HG03432 (cell line): ENCODE results near the gene FBXL14.

Source experiments
- ATAC-seq: cut with Tn5 transposase; IDR thresholded peaks from one replicate; pipeline ENCODE4 v1.9.1; 2021; ENCODE audit warnings: mild to moderate bottlenecking, moderate library complexity; ENCODE audit not compliant: unreplicated experiment

FBXL14 gene

DNA sequence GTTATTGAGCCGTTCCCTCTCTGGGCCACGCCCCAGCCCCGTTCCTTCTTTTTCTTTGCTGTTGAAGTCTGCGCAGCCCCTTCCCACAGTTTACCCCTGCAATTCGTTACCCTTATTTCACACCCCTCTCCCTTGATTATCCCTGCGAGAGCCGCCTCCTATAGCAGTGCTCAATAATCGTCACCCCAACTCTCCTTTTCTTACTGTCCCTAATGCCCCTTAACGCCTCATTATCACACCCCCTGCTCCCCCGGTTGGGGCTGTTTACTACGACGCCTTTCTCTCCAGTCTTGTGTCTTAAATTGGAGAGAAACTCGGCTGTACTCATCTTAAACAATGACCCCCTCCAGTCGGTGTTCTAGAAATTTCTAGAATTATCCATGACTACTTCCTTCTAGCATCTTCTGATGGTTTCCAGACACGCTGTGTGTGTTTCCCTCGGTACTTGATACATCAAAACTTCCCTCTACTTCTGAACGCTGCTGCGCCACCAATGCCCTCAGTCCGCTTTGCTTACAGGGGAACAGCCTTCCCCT, 713 bp upstream of the FBXL14 start:
- no peak for ATAC-seq

- peak; percentile 57 for ATAC-seq
Observed at GRCh38 chr12:1594006-1594260, 448 bp downstream of the FBXL14 start.

GRCh38 chr12:1593174-1594005, 991 bp downstream of the FBXL14 start:
- peak; percentile 25 for ATAC-seq

- peak; percentile 23 for ATAC-seq
Observed at GRCh38 chr12:1592444-1593173, 1.8 kb downstream of the FBXL14 start.

DNA sequence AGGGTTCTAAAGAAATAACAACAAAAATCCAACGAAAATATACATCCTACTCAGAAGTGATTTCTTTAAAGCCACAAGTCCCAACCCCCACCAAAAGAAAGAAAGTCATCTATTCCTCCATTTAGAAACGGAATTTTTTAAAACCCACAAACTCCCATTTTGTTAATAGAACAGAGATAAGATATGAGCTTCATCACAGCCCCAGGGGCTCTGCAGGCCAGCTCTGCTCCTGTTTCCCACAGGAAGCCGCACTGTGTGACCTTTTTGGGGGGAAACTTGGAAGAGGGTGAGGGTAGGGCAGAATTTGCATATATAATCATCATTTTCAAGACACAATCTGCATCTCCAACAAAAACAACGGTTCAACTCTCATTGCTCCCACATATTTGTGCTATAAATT, 2.8 kb downstream of the FBXL14 start:
- no peak for ATAC-seq

- no peak for ATAC-seq
Observed at GRCh38 chr12:1591034-1591433, 3.3 kb downstream of the FBXL14 start.

GRCh38 chr12:1590221-1590979, 4.0 kb downstream of the FBXL14 start:
- no peak for ATAC-seq

DNA sequence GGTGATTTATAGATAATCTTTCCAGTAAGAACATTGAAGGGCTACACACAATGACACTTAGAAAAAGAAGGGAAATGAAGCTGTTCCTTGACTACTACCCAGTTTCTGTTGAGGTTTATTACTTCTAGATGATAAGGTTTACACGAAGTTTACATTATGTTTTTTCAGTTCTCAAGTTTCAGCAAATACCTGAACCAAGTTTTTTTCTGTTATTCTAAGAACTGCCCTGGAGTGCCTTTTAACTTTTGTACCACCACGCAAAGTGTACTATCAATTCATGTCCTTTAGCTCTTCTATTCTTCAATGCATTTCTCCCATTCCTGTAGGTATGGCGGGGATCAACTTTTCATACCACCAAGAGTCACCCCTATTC, 5.8 kb downstream of the FBXL14 start:
- ATAC-seq: no peak

GRCh38 chr12:1587927-1588574, 6.3 kb downstream of the FBXL14 start:
- no peak for ATAC-seq

- no peak for ATAC-seq
Observed at GRCh38 chr12:1584326-1584725, 10.1 kb downstream of the FBXL14 start.

DNA sequence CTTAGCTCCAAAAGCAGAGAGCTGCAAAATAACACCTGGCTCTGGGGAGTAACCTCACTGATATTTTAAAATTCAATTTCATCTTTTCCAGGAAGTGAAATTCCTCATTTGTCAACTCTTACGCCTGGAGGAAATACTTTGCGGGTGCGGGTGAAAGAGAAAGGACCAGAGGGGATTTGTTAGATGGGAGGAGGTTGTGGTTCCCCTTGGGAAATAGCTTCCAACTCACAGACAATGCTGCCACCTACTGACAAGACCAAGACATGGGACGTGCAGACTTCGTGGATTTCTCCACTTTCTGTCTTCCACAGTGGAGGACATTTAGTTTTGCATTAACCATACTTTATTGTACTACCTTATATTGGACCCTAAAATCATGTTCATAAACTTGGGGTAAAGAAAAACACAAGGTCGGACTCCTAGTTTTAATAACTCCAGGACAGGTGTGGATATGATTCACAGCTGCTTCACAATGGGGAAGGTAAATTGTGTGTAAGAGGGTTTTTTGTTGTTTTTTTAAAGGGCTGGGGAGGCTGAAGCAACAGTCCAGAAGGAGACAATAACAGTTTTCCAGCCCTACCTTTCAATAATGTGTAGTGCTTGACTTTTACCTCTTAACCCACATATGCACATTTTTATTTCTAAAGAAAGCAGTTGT, 10.8 kb downstream of the FBXL14 start:
- ATAC-seq: peak; percentile 72

GRCh38 chr12:1582709-1583050, 11.7 kb downstream of the FBXL14 start:
- no peak for ATAC-seq

DNA sequence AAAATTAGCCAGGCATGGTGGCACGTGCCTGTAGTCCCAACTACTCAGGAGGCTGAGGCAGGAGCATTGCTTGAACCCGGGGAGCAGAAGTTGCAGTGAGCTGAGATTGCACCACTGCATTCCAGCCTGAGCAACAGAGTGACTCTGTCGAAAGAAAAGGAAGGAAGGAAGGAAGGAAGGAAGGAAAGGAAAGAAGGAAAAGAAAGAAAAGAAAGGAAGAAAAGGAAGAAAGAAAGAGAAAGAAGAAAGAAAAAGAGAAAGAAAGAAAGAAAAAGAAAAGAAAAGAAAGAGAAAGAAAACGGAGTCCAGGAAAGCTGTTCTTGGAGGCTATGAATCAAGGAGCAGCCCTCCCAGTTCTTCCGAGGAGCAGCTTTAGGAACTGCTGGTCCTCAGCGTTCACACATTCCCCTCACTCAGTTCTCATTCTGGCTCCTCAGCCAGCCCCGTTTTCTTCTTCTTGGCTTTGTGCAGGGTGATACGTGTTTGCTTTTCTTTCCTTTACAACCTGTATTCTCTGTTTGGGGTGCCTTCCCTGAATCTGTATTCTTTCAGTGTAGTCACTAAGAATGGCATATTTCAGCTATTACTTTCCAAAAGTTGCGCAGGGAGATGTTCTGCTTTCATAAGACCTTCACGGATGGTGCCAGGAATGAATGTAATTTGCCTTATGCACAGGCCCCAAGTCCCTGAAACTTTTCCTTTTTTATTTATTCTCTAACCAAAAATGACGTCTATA, 12.2 kb downstream of the FBXL14 start:
- ATAC-seq: no peak

DNA sequence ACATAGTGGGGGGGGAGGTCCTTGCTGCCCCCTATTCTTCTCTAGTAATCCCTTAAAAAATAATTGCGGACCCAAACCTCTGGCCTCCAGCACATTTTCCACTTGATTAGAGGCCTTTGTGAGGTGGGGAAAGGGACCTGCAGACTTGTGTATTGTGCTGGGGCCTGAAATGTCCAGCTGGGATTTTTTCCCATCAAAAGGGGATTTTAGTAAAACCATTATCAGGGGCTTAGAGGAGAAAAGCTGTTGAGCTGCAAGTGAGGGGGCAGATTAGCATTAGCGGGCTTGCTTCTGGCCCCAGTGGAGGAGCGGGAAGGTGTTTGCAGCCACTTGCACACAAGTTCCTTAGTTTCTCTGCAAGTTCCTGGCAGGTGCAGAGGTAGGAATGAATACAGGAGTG, 13.9 kb downstream of the FBXL14 start:
- ATAC-seq: no peak

GRCh38 chr12:1579651-1580435, 14.5 kb downstream of the FBXL14 start:
- no peak for ATAC-seq

DNA sequence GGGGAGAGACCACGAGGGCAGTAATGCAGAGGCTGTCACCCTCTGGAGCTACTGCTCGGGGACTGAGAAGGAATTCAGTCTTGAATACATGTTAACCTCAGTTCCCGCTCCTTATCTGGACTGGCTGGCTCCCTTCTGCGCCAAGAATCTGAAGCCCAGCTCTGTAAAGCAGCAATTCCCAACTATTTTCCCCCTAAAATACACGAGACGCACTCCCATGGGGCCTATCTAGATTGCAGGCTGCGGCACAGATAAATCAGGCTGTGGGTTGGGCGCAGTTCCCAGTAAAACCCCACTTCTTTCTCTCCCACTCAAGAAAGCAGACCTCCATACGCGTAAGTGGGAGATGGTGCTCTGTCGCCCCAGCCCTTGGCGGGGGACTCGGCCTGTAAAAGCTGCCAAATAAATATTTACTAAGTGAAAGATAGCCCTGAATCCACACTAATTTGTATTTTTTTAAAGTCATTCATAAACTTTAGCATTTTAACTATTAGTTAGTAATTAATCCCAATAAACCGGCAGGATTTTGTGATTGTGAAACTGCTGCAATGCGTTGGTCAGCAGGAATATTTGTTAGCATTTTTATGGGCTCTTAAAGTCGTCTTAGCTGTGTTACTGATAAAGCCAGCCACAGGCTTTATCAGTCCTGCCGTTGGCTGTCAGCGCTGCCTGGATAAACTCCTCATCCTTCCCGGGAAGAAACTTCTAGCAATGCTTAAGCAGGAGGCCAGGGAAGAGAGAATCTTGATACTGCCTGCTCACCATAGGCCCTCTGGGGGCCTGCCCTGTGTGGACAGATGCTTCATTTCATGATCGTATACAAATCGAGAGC, 17.8 kb downstream of the FBXL14 start:
- ATAC-seq: no peak

GRCh38 chr12:1575408-1576401, 18.7 kb downstream of the FBXL14 start:
- ATAC-seq: no peak
